ENCODE data around the gene CLEC14A. TPM values are rescaled to one million over a fixed set of nuclear protein-coding genes. Genes with fewer than 3 reads are reported as not detected.

Gene CLEC14A
- total and polyA plus RNA-seq, 2 donors (not counting 1 experiment from before 2014, with no cell fraction given): not detected

DNA sequence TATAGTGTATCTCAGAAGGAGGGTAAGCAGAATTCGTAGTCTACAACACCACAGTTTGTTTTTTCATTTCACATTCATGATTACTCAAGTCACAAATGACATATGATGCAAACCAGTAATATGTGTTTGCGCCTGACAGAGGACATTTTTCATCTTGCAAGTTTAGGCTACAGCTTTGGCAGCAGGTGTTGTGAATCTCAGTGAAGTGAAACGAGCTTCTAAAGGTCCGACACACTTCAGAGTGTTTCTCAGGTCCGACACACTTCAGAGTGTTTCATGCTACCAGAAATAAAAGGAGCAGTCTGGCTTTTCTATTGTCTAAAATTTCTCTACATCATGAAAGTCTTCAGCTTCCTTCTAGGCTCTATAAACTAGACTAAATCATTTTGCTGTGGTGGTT, 22.7 kb downstream of the CLEC14A start:
- Histone ChIP-seq H4K20me1 (ENCODE audit: control insufficient read depth, insufficient read depth, low read length, poor library complexity, severe bottlenecking) (no peaks in the 10 kb centered on the region), H3K36me3 (replicated peaks in 1 of 2; ENCODE audit: control extremely low read depth in 1 of 2, control insufficient read depth in 1 of 2, extremely low read depth in 1 of 2, insufficient read depth in 2 of 2, low read length in 1 of 2) (no peaks in the 10 kb centered on the region), H2AFZ (ENCODE audit: insufficient read depth, low read depth, low read length, poor library complexity, severe bottlenecking) (no peak overlapping the region), H3K4me3 (ENCODE audit: control extremely low read depth in 1 of 5, extremely low read depth in 1 of 5, insufficient read depth in 1 of 5, low read depth in 2 of 5, low read length in 4 of 5) (no peak overlapping the region), H3K27me3 (replicated peaks in 1 of 4; ENCODE audit: control extremely low read depth in 1 of 4, control insufficient read depth in 3 of 4, insufficient read depth in 4 of 4, low read length in 3 of 4) (no peaks in the 10 kb centered on the region), H3K79me2 (ENCODE audit: control insufficient read depth, insufficient read depth, low read length) (no peaks in the 10 kb centered on the region), H3K4me1 (ENCODE audit: control insufficient read depth in 2 of 2, insufficient read depth in 2 of 2, low read length in 2 of 2) (no peaks in the 10 kb centered on the region), H3K4me2 (replicated peaks; ENCODE audit: low read depth, low read length, poor library complexity, severe bottlenecking) (no peak overlapping the region), H3K9me3 (ENCODE audit: control extremely low read depth in 1 of 3, control insufficient read depth in 2 of 3, insufficient read depth in 1 of 3, low read length in 2 of 3) (no peaks in the 10 kb centered on the region), H3K27ac (ENCODE audit: low read length in 2 of 2) (no peak overlapping the region), H3K9ac (ENCODE audit: low read length) (no peak overlapping the region)
- Mint-ChIP-seq H3K4me1 (no peaks in the 10 kb centered on the region), H3K27me3 (no peaks in the 10 kb centered on the region), H3K9me3 (ENCODE audit: insufficient read depth) (no peaks in the 10 kb centered on the region), H3K4me3 (no peak overlapping the region), H3K27ac (no peak overlapping the region)
- TF ChIP-seq, protein P1, sequence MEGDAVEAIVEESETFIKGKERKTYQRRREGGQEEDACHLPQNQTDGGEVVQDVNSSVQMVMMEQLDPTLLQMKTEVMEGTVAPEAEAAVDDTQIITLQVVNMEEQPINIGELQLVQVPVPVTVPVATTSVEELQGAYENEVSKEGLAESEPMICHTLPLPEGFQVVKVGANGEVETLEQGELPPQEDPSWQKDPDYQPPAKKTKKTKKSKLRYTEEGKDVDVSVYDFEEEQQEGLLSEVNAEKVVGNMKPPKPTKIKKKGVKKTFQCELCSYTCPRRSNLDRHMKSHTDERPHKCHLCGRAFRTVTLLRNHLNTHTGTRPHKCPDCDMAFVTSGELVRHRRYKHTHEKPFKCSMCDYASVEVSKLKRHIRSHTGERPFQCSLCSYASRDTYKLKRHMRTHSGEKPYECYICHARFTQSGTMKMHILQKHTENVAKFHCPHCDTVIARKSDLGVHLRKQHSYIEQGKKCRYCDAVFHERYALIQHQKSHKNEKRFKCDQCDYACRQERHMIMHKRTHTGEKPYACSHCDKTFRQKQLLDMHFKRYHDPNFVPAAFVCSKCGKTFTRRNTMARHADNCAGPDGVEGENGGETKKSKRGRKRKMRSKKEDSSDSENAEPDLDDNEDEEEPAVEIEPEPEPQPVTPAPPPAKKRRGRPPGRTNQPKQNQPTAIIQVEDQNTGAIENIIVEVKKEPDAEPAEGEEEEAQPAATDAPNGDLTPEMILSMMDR (IDR thresholded peaks at IDR 0.05): no peak
- no peak for TF ChIP-seq EZH2 (IDR thresholded peaks at IDR 0.05; ENCODE audit: borderline replicate concordance, insufficient read depth, low read depth, low read length, poor library complexity, severe bottlenecking)
- DNase-seq (no peak), ATAC-seq (ENCODE audit: low read depth) (no peak)
- ChIA-PET CTCF (no interaction called here), POLR2A (no interaction called here)
- WGBS (ENCODE audit: insufficient coverage): 82% methylated on average over 3 of the region's 5 CpGs
- intact Hi-C loops (cut with micrococcal nuclease): no loop called here

DNA sequence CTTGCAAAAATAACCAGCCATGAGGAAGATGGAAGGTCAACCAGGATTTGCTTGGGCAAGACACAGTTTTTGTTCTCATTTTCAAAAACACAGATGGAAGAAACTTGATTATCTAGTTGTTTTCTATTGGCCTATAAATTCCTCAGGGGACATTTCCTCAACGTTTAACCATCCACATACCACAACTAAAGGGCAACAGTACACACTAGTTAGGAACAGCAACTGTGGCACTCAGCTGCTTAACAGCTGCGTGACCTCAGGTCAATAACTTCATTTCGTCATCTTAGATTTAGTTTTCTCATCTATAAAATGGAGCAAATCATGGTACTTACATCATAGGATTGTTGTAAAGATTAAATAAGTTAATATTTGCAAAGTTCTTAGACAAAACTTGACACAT, 29.5 kb downstream of the CLEC14A start:
- no peak overlapping the region for H3K27ac Mint-ChIP-seq
- Histone ChIP-seq H3K4me3 (ENCODE audit: control extremely low read depth in 1 of 5, extremely low read depth in 1 of 5, insufficient read depth in 1 of 5, low read depth in 2 of 5, low read length in 4 of 5) (no peak overlapping the region), H3K79me2 (ENCODE audit: control insufficient read depth, insufficient read depth, low read length) (no peaks in the 10 kb centered on the region), H3K27ac (ENCODE audit: low read length in 2 of 2) (no peak overlapping the region), H3K4me2 (replicated peaks; ENCODE audit: low read depth, low read length, poor library complexity, severe bottlenecking) (no peak overlapping the region), H2AFZ (ENCODE audit: insufficient read depth, low read depth, low read length, poor library complexity, severe bottlenecking) (no peak overlapping the region), H3K9me3 (ENCODE audit: control extremely low read depth in 1 of 3, control insufficient read depth in 2 of 3, insufficient read depth in 1 of 3, low read length in 2 of 3) (peaks cover 0 to 4% (median 0%) of the 10 kb centered on the region in 3 donors), H4K20me1 (ENCODE audit: control insufficient read depth, insufficient read depth, low read length, poor library complexity, severe bottlenecking) (no peaks in the 10 kb centered on the region), H3K36me3 (replicated peaks in 1 of 2; ENCODE audit: control extremely low read depth in 1 of 2, control insufficient read depth in 1 of 2, extremely low read depth in 1 of 2, insufficient read depth in 2 of 2, low read length in 1 of 2) (no peaks in the 10 kb centered on the region), H3K9ac (ENCODE audit: low read length) (no peak overlapping the region), H3K27me3 (replicated peaks in 1 of 4; ENCODE audit: control extremely low read depth in 1 of 4, control insufficient read depth in 3 of 4, insufficient read depth in 4 of 4, low read length in 3 of 4) (no peaks in the 10 kb centered on the region), H3K4me1 (ENCODE audit: control insufficient read depth in 2 of 2, insufficient read depth in 2 of 2, low read length in 2 of 2) (no peaks in the 10 kb centered on the region)
- no CpG with 5 or more reads among the region's 3 CpGs for WGBS (ENCODE audit: insufficient coverage)
- H3K27me3 Mint-ChIP-seq: no peaks in the 10 kb centered on the region
- H3K9me3 Mint-ChIP-seq (ENCODE audit: insufficient read depth): peaks cover 2% of the 10 kb centered on the region
- DNase-seq (no peak), ATAC-seq (ENCODE audit: low read depth) (no peak)
- intact Hi-C loops (cut with micrococcal nuclease): no loop called here
- TF ChIP-seq EZH2 (IDR thresholded peaks at IDR 0.05; ENCODE audit: borderline replicate concordance, insufficient read depth, low read depth, low read length, poor library complexity, severe bottlenecking): no peak
- TF ChIP-seq, protein P1 (IDR thresholded peaks at IDR 0.05): no peak
- ChIA-PET POLR2A (no interaction called here), CTCF (no interaction called here)
- no peak overlapping the region for H3K4me3 Mint-ChIP-seq
- no peaks in the 10 kb centered on the region for H3K4me1 Mint-ChIP-seq
